Sigmoid colon (tissue), 7 donors: ENCODE results near the gene PDE11A. TPM values are rescaled to one million over a fixed set of nuclear protein-coding genes. Genes with fewer than 3 reads are reported as not detected.
A peak's percentile ranks its signal among the peaks of the same experiment; 100 is the strongest.

Experiments
- DNase-seq: peaks from one replicate; pipeline ENCODE4 v3.0.0-alpha.2; 2019
- H3K27ac ChIP-seq, 4 donors: fragments of 200-600 bp; sonication (generic); one replicate each; pipeline ENCODE4 v1.5.1; 2016 to 2019; ENCODE audit warnings: mild to moderate bottlenecking in 1 of 4
- H3K27me3 ChIP-seq, 3 donors: fragments of 200-600 bp; sonication (generic); one replicate each; pipeline ENCODE4 v1.5.1; 2019; ENCODE audit warnings: mild to moderate bottlenecking in 1 of 3
- H3K36me3 ChIP-seq, 4 donors: fragments of 200-600 bp; sonication (generic); one replicate each; pipeline ENCODE4 v1.5.1; 2016 to 2019
- H3K4me1 ChIP-seq, 4 donors: fragments of 200-600 bp; sonication (generic); one replicate each; pipeline ENCODE4 v1.5.1; 2017 to 2019
- H3K4me3 ChIP-seq, 4 donors: fragments of 200-600 bp; sonication (generic); one replicate each; pipeline ENCODE4 v1.5.1; 2017 to 2019; ENCODE audit warnings: mild to moderate bottlenecking in 2 of 4, moderate library complexity in 1 of 4
- H3K9me3 ChIP-seq, 4 donors: fragments of 200-600 bp in 3 of 4; sonication (generic) in 3 of 4; one replicate each; pipeline versions ENCODE4 v1.5.1 to v1.6.1; 2013 to 2019
- EP300 ChIP-seq, 4 donors: sonication (generic); formaldehyde crosslinking; IDR thresholded peaks; one replicate each; pipeline ENCODE4 v1.6.1; 2017; ENCODE audit warnings: antibody characterized with exemption in 4 of 4
- POLR2A ChIP-seq, 2 donors: fragments of 450-650 bp; IDR thresholded peaks; one replicate each; pipeline ENCODE4 v1.6.1; 2016; ENCODE audit warnings: antibody characterized with exemption in 2 of 2, mild to moderate bottlenecking in 2 of 2, moderate library complexity in 2 of 2
- POLR2AphosphoS5 ChIP-seq, 4 donors: sonication (generic); formaldehyde crosslinking; IDR thresholded peaks; one replicate each; pipeline ENCODE4 v1.6.1; 2017; ENCODE audit warnings: antibody characterized with exemption in 4 of 4
- WGBS, 2 donors: extraction: QIAGEN DNeasy Blood & Tissue Kit; methylation state at CpG; one replicate each; pipeline ENCODE4 v1.1.7; 2013; 5-methylcytosine and 5-hydroxymethylcytosine counted together
- intact Hi-C: fragments of 100-400 bp; cut with DNase I; formaldehyde crosslinking; loops from one replicate; pipeline ENCODE4 v1.15.1; 2023
- polyA plus RNA-seq, 3 donors: library from polyadenylated mRNA; stranded (reverse); fragments of 200-250 nt; gene quantifications; one replicate each; pipeline ENCODE4 v1.2.3, GENCODE V29; 2013
- total RNA-seq, 4 donors: library from RNA; depleted of rRNA; stranded (reverse); fragments of >200 nt; gene quantifications; one replicate each; pipeline ENCODE4 v1.1.0, GENCODE V29; 2016
- TF ChIP-seq, protein P1 (sequence below), 4 experiments: fragments of 450-650 bp in 3 of 4; fragments of 200-600 bp in 1 of 4; IDR thresholded peaks; one replicate each; pipeline ENCODE4 v1.5.1; 2016 to 2019; ENCODE audit warnings: antibody characterized with exemption in 4 of 4, mild to moderate bottlenecking in 3 of 4, moderate library complexity in 2 of 4
- donor health status: healthy with polysubstance abuse.
- donor health status: Bipolar disorder and iron deficiency.
- donor health status: healthy.

PDE11A gene
- total and polyA plus RNA-seq, 7 donors = 0.57 to 16.8 (median 4.3) TPM; not detected in 2

DNA sequence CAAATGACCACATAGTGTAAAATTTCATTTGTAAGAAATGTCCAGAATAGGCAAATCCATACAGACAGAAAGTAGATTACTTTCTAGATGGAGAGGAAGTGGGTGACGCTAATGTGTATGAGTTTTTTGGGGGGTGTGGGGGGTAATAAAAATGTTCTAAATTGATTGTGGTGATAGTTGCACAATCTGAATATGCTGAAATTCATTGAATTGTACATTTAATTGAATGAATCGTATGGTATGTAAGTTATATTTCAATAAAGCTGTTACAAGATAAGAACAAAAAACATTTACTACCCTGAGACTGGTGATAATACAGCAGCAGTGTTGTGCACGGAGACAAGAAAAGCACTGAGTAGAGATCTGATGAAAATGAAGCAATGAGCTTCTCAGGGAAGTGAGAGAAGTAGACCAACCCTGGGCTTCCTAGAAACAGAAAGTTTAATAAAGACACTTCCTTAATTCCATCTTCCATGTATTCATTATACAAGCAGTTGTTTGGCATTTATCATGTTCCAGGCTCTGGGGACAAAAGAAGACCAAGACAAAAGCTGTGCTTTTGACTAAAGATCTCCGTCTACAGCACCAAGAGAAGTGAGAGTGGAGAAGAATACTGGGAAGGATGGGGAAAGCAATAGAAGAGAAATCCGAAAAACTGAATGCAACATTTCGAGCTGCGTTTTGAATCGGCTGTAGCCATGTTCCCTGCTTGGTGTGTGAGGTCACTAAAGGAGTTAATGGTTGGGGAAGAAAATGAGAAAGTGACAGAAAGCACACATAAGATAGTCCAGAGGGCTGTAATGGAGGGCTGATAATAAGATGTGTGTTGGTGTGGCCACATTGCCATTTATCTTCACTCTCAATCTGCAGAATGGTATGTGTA is 1.8 kb upstream of the PDE11A start:
- H3K27ac ChIP-seq = no peak overlapping the region
- TF ChIP-seq POLR2A (IDR thresholded peaks at IDR 0.05) (no peak), POLR2AphosphoS5 (IDR thresholded peaks at IDR 0.05) (no peak), EP300 (IDR thresholded peaks at IDR 0.05) (no peak)
- TF ChIP-seq, protein P1, sequence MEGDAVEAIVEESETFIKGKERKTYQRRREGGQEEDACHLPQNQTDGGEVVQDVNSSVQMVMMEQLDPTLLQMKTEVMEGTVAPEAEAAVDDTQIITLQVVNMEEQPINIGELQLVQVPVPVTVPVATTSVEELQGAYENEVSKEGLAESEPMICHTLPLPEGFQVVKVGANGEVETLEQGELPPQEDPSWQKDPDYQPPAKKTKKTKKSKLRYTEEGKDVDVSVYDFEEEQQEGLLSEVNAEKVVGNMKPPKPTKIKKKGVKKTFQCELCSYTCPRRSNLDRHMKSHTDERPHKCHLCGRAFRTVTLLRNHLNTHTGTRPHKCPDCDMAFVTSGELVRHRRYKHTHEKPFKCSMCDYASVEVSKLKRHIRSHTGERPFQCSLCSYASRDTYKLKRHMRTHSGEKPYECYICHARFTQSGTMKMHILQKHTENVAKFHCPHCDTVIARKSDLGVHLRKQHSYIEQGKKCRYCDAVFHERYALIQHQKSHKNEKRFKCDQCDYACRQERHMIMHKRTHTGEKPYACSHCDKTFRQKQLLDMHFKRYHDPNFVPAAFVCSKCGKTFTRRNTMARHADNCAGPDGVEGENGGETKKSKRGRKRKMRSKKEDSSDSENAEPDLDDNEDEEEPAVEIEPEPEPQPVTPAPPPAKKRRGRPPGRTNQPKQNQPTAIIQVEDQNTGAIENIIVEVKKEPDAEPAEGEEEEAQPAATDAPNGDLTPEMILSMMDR (IDR thresholded peaks at IDR 0.05) = no peak
- H3K4me1 ChIP-seq = peaks cover 0 to 16% (median 10%) of the 10 kb centered on the region in 4 donors
- intact Hi-C loops = loop anchor here (5.0 to 10.0 kb wide), 2 partner anchors 90 to 277 kb away; no protein-coding TSS in a partner anchor
- no peak overlapping the region for H3K4me3 ChIP-seq
- no peaks in the 10 kb centered on the region for H3K36me3 ChIP-seq
- 72 to 83% methylated on average over 8 of the region's 8 CpGs for WGBS, 2 donors
- no peaks in the 10 kb centered on the region for H3K9me3 ChIP-seq
- no peaks in the 10 kb centered on the region for H3K27me3 ChIP-seq
- no peak for DNase-seq

DNA sequence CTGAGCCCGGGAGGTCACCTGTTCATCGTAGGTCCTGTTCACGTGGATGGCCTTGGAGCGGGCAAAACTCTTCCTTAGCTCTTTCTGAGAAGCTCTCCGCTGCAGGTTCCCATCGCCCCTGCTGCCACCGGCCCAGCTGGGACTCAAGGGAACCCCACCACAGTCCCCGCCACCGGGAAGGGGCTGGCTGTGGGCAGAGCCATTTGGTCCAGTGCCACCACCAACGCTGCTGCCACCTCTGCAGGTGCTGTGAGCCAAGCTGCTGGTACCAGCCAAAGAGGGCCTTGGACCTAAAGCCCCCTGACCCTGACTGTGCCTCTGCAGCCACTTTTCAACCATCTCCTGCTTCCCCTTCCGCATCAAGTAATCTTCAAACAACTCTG is 586 bp downstream of the PDE11A start:
- TF ChIP-seq POLR2A (IDR thresholded peaks at IDR 0.05) = no peak
- no peak for TF ChIP-seq EP300 (IDR thresholded peaks at IDR 0.05)
- no peaks in the 10 kb centered on the region for H3K9me3 ChIP-seq
- peak overlapping the region in 3 of 4 donors; percentile 46 to 53 (median 48) for H3K4me3 ChIP-seq
- no peaks in the 10 kb centered on the region for H3K27me3 ChIP-seq
- peaks cover 0 to 16% (median 10%) of the 10 kb centered on the region in 4 donors for H3K4me1 ChIP-seq
- intact Hi-C loops = loop anchor here (5.0 to 10.0 kb wide), 2 partner anchors 87 to 275 kb away; no protein-coding TSS in a partner anchor
- no peak overlapping the region for H3K27ac ChIP-seq
- H3K36me3 ChIP-seq = no peaks in the 10 kb centered on the region
- no peak for DNase-seq
- WGBS, 2 donors = 86 to 91% methylated on average over 11 of the region's 11 CpGs

DNA sequence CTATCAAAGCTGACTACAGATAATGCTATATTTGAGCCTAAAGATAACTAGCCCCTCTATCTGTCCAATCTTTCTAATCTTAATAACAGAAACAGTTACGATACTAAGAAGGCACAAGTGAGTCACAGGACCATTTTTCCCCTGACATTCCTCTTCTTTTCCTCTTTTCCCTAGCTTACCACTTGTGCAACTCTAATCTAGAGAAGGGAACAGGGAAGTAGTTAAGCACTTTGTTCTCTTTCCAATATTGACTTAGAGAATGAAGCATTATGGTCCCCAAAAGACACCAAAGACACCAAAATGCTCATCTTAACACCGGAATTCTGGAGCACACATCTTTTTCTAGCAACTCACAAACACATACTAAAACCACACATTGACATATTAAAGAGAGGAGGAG is 1.8 kb downstream of the PDE11A start:
- no peak for TF ChIP-seq POLR2A (IDR thresholded peaks at IDR 0.05)
- TF ChIP-seq EP300 (IDR thresholded peaks at IDR 0.05) = no peak
- no peak for TF ChIP-seq POLR2AphosphoS5 (IDR thresholded peaks at IDR 0.05)
- TF ChIP-seq, protein P1 (IDR thresholded peaks at IDR 0.05) = no peak
- peaks cover 0 to 16% (median 10%) of the 10 kb centered on the region in 4 donors for H3K4me1 ChIP-seq
- H3K27ac ChIP-seq = no peak overlapping the region
- H3K9me3 ChIP-seq = no peaks in the 10 kb centered on the region
- intact Hi-C loops = loop anchor here (5.0 to 10.0 kb wide), 2 partner anchors 86 to 274 kb away; no protein-coding TSS in a partner anchor
- DNase-seq = no peak
- 24 to 62% methylated on average over 2 of the region's 2 CpGs for WGBS, 2 donors
- no peak overlapping the region for H3K4me3 ChIP-seq
- H3K36me3 ChIP-seq = no peaks in the 10 kb centered on the region
- no peaks in the 10 kb centered on the region for H3K27me3 ChIP-seq

DNA sequence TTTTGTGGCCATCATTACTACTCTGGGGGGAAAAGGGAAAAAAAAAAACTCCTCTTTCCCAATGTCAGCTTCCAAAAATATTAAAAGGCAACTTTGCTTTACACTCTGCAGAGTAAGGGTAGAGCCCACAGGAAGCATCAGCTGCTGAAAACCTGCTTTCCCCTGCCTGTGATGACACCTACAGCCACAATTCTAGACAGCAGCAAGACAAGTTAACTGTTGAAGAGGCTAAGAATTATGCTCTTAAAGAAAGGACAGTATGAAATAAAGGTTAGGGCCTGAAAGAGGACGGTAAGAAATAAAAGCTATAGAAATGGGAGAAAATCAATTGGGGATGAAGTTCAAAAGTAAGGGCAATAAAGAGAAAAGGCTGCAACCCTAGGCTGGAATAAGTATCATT is 3.0 kb downstream of the PDE11A start:
- Histone ChIP-seq H3K27ac (no peak overlapping the region), H3K4me3 (no peak overlapping the region), H3K9me3 (no peaks in the 10 kb centered on the region), H3K4me1 (peaks cover 0 to 16% (median 10%) of the 10 kb centered on the region in 4 donors), H3K36me3 (no peaks in the 10 kb centered on the region), H3K27me3 (no peaks in the 10 kb centered on the region)
- TF ChIP-seq POLR2AphosphoS5 (IDR thresholded peaks at IDR 0.05) (no peak), EP300 (IDR thresholded peaks at IDR 0.05) (no peak), POLR2A (IDR thresholded peaks at IDR 0.05) (no peak)
- TF ChIP-seq, protein P1 (IDR thresholded peaks at IDR 0.05) = no peak
- DNase-seq = no peak
- intact Hi-C loops = no loop called here
- WGBS, 2 donors = 56 to 83% methylated on average over 1 of the region's 1 CpG

DNA sequence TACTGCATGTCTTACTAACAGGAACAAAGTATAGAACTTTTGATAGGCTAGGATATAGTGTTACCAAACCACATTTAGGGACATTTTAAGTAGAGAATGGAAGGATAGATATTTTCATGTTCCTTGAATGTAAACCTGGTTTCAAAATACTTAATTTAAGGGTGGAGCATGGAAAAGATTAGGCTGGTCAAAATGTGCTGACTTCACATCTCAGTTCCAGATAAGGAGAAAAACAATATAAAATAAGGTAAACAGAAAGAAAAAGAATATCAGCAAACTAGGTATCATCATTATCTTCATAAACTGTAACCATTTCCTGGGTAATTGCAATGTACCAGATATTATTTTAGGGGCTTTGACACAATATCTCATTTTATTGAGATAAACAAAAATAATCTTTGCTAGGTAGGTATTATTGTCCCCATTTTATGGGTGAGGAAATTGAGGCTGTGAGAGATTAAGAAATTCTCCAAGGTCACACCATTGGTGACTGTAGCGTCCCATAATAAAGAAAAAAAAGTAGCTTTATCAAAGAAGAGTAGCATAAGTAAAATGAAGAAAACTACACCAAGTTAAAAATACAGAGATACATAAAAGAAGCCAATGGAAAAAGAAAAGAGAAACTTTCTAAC is 3.6 kb downstream of the PDE11A start:
- intact Hi-C loops = no loop called here
- H3K27me3 ChIP-seq = peaks cover 0 to 4% (median 0%) of the 10 kb centered on the region in 3 donors

More for the DNA sequence above, 3.6 kb downstream of the PDE11A start:
- DNase-seq = no peak
- H3K4me3 ChIP-seq = no peak overlapping the region
- peaks cover 0 to 16% (median 10%) of the 10 kb centered on the region in 4 donors for H3K4me1 ChIP-seq
- no peaks in the 10 kb centered on the region for H3K9me3 ChIP-seq
- TF ChIP-seq, protein P1 (IDR thresholded peaks at IDR 0.05) = no peak
- TF ChIP-seq POLR2A (IDR thresholded peaks at IDR 0.05) (no peak), POLR2AphosphoS5 (IDR thresholded peaks at IDR 0.05) (no peak), EP300 (IDR thresholded peaks at IDR 0.05) (no peak)
- H3K27ac ChIP-seq = no peak overlapping the region
- H3K36me3 ChIP-seq = no peaks in the 10 kb centered on the region
- 92 to 94% methylated on average over 1 of the region's 1 CpG for WGBS, 2 donors
